WERI-Rb-1 (cell line): Measurements from ENCODE around the gene CCDC88B.
A peak's percentile ranks its signal among the peaks of the same experiment; 100 is the strongest.

Source experiments
- DNase-seq: peaks from one replicate; pipeline ENCODE4 v3.0.0-alpha.2; 2020
- H3K27ac ChIP-seq: fragments of 250-450 bp; sonication (Bioruptor Pico); 2 replicates; pipeline ENCODE4 v1.5.1; 2020; ENCODE audit warnings: mild to moderate bottlenecking, moderate library complexity
- H3K27me3 ChIP-seq: fragments of 250-450 bp; sonication (Bioruptor Pico); 2 replicates; pipeline ENCODE4 v1.5.1; 2021; ENCODE audit warnings: mild to moderate bottlenecking, low read depth, moderate library complexity; ENCODE audit not compliant: insufficient read depth, severe bottlenecking
- H3K36me3 ChIP-seq: fragments of 250-450 bp; sonication (Bioruptor Pico); 2 replicates; pipeline ENCODE4 v1.5.1; 2020; ENCODE audit warnings: mild to moderate bottlenecking, moderate library complexity
- H3K4me3 ChIP-seq: 2 replicates; pipeline ENCODE4 v1.5.1; 2011; ENCODE audit warnings: low read depth, mild to moderate bottlenecking, control low read depth, low read length
- H3K9me3 ChIP-seq: fragments of 250-450 bp; sonication (Bioruptor Pico); 2 replicates; pipeline ENCODE4 v1.5.1; 2021; ENCODE audit warnings: mild to moderate bottlenecking, moderate library complexity; ENCODE audit not compliant: severe bottlenecking
- CTCF ChIP-seq: IDR thresholded peaks from 2 replicates; pipeline ENCODE4 v1.5.1; 2011; ENCODE audit warnings: low read depth, mild to moderate bottlenecking, control low read depth, inconsistent platforms, low read length

CCDC88B gene

GRCh38 chr11:64327375-64327774, 12.6 kb upstream of the CCDC88B start:
- no peaks in the 10 kb centered on the region for H3K36me3 ChIP-seq
- no peak for DNase-seq

GRCh38 chr11:64327993-64328392, 12.0 kb upstream of the CCDC88B start:
- no peak overlapping the region for H3K27ac ChIP-seq
- H3K27me3 ChIP-seq: no peaks in the 10 kb centered on the region
- no peaks in the 10 kb centered on the region for H3K36me3 ChIP-seq
- TF ChIP-seq CTCF: no peak
- H3K9me3 ChIP-seq: no peaks in the 10 kb centered on the region
- H3K4me3 ChIP-seq: no peak overlapping the region
- DNase-seq: no peak

More at GRCh38 chr11:64327375-64327774, 12.6 kb upstream of the CCDC88B start:
- TF ChIP-seq CTCF: no peak
- H3K4me3 ChIP-seq: no peak overlapping the region
- H3K27me3 ChIP-seq: no peaks in the 10 kb centered on the region
- no peaks in the 10 kb centered on the region for H3K9me3 ChIP-seq
- no peak overlapping the region for H3K27ac ChIP-seq

DNA sequence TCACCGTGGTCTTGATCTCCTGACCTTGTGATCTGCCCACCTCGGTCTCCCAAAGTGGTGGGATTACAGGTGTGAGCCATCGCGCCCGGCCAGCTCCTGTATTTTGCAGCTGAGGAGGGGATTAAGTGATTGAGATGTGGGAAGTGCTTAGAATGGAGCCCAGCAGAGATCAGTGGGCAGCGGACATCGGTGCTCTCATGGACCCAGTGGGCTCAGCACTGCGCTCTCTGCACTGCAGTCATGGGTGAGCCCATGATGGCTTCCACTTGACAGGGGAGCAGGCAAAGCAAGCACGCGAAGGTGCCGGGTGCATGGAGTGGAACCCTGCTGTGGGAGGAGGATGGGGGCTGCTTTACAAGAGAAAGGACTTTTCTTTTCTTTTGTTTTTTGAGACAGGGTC, 9.1 kb upstream of the CCDC88B start:
- no peak for TF ChIP-seq CTCF
- Histone ChIP-seq H3K27me3 (no peaks in the 10 kb centered on the region), H3K27ac (peak overlapping the region; percentile 21; the same call in 1 of the 2 replicates), H3K36me3 (no peaks in the 10 kb centered on the region), H3K9me3 (no peaks in the 10 kb centered on the region), H3K4me3 (no peak overlapping the region)
- DNase-seq: peak; percentile 28

DNA sequence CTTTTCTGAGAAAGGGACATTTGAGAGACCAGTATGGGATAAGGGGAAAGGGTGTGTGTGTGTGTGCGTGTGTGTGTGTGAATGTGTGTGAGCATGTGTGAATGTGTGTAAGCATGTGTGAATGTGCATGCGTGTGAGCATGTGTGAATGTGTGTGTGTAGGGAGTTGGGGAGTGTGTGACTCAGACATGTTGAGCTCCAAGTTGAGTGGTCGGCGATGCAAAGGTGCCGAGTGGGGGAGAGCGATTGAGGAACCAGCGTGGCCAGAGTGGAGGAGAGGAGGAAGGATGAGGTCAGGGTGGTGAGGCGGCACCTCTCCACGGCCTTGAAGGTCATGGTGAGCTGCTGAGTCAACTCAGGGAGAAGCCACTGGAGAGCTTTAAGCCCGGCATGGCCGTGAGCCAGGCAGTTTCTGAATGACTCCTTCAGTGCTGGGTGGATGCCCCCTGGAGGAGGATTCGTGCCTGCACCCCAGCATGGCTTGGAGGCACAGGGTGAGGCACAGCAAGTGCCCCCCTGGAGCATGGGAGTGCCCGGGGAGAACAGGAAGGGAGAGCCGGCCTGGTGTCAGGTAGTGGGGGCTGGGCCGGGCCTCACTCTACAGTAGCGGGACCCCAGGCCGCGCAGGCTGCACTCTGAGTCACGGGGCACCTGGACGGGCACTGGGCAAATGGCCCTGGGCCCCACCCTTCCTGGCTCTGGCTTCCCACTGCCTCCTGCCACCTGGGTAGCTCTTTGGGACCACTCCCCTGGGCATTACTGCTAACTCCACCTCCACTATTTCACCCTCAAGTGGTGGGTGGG, 8.2 kb upstream of the CCDC88B start:
- H3K36me3 ChIP-seq: no peaks in the 10 kb centered on the region
- no peaks in the 10 kb centered on the region for H3K9me3 ChIP-seq
- peak; percentile 80 for DNase-seq
- H3K4me3 ChIP-seq: no peak overlapping the region
- no peak overlapping the region for H3K27ac ChIP-seq
- no peaks in the 10 kb centered on the region for H3K27me3 ChIP-seq
- peak; percentile 77 for TF ChIP-seq CTCF

GRCh38 chr11:64333556-64333955, 6.4 kb upstream of the CCDC88B start:
- no peak overlapping the region for H3K27ac ChIP-seq
- H3K9me3 ChIP-seq: no peaks in the 10 kb centered on the region
- no peak for DNase-seq
- H3K36me3 ChIP-seq: no peaks in the 10 kb centered on the region
- no peak for TF ChIP-seq CTCF
- no peak overlapping the region for H3K4me3 ChIP-seq
- no peaks in the 10 kb centered on the region for H3K27me3 ChIP-seq
